ENCODE data around the gene SRRM3.
"Not testable (repeated sequence)": the region's sequence is repeated elsewhere in the genome, so short reads cannot be mapped to it uniquely, and the experiment has no call there.

DNA sequence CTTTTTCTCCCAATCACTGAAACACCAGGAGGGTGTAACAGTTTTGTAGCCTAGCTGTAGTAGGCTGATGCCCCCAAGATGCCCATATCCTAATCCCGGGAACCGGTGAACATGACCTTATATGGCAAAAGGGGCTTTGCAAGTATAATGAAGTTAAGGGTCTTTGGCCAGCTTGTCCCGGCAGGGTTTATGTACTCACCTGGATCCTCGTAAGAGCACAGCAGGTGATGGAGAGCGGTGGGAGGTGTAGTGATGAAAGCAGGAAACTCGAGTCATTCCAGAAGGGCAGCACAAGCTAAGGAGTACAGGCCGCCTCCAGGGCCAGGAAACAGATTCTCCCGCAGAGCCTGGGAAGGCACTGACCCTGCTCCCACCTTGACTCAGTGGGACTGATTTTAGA lies 37.9 kb upstream of the SRRM3 start:
- TF ChIP-seq, protein P1, sequence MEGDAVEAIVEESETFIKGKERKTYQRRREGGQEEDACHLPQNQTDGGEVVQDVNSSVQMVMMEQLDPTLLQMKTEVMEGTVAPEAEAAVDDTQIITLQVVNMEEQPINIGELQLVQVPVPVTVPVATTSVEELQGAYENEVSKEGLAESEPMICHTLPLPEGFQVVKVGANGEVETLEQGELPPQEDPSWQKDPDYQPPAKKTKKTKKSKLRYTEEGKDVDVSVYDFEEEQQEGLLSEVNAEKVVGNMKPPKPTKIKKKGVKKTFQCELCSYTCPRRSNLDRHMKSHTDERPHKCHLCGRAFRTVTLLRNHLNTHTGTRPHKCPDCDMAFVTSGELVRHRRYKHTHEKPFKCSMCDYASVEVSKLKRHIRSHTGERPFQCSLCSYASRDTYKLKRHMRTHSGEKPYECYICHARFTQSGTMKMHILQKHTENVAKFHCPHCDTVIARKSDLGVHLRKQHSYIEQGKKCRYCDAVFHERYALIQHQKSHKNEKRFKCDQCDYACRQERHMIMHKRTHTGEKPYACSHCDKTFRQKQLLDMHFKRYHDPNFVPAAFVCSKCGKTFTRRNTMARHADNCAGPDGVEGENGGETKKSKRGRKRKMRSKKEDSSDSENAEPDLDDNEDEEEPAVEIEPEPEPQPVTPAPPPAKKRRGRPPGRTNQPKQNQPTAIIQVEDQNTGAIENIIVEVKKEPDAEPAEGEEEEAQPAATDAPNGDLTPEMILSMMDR (IDR thresholded peaks at IDR 0.05) = not testable (repeated sequence)
- not testable (repeated sequence) for TF ChIP-seq EZH2, EZH2phosphoT487 (IDR thresholded peaks at IDR 0.05)
